ENCODE data around the gene ACADSB. TPM values are rescaled to one million over a fixed set of nuclear protein-coding genes. Genes with fewer than 3 reads are reported as not detected.

ACADSB gene
- polyA plus RNA-seq, 10 donors: 8.2 to 15.7 (median 11.0) TPM

- DNase-seq: no peak
Measured at GRCh38 chr10:123096452-123096851, 87.6 kb downstream of the ACADSB start.

GRCh38 chr10:123097039-123097438 lies 88.2 kb downstream of the ACADSB start:
- no peak for DNase-seq

DNA sequence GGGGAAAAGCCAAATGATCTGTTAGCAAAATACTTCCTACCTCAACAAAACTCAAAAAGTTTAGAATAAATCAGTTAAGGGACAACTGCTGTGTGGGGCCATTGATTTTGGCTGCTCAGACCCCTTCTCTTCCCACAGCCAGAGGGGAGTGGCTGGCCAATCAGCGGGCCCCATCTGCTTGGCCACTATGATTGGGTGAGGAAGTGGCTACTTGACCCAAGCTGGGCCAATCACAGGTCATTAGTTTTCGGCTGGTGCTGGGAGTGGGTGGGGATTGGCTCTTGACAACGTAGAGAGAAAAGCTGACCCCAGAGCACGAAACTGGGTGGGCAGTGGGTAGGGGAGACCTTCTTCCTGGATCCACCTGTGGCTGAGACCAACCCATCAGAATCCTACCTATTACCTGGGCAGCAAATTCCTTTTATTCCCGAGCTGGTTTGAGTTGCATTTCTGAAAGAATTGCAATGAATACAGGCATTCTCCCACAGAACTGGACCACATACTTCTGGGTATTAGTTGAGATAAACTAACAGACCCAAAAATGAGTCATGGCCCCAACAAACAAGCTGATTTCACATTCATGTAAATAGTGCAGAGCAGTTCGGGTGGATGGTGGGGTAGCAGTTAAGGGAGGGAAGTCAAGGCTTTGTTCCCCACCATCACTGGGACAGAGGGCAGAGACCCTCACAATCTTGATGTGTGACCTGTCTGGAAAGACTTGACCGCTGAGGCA lies 91.4 kb downstream of the ACADSB start:
- DNase-seq: no peak

DNA sequence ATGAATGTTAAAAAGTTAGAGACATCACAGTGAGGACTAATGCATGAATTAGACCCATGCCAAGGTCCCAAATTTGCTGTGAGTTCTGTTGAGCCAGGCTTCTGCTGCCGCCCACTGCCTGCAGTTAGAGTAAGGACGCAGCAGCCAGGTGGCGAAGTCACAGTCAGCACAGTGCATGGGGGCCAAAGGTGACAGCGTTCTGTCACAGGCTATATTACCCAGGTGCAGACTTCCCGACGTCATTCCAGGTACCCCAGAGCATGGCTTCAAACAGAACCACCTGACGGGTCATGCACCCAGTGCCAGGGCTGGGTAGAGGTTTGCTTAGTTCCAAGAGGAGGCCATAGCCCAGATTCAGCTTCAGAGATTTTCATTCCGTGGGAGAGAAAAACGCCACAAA lies 93.1 kb downstream of the ACADSB start:
- DNase-seq: no peak

DNA sequence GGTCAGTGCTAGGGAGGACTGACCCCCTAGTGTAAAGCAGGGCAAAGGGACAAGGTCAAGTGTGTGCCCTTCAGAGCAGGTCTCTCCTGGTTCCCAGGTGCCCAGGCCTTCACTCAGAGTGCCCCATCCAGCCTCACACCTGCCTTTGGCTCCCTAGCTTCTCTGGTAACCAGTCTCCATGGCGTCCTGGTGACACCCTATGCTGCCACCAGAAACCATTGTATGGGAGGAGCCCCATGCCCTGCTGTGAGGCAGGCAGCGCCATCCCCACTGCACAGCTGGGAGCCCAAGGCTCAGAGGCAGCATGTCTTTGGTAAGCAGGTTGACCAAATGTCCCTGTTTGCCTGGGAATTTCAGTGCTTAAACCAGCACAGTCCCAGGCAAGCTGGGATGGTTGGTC lies 93.9 kb downstream of the ACADSB start:
- no peak for DNase-seq

DNA sequence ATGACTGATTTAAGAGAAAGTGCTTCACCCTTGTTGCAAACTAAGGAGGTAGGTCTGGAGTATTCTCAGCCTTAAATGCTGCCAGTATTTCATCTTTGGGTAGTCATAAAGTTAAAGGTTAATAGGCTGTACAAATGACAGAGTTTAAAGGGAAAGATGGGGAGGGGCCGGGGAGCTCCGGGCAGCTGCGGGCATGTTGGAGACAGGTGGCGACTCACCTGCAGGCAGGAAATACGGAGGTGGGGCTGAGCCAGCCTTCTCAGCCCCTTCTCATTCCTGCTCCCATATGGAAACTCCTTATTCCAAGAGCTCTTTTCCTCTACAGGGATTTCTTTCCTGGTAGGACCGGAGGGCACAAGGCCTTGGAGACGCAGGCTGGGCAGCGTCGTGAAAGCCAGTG lies 95.1 kb downstream of the ACADSB start:
- DNase-seq: no peak

Other genes with a start within 250 kb of the ACADSB start
- gene CUZD1, start 163.1 kb upstream of the ACADSB start, polyA plus RNA-seq (ENCODE audit: insufficient read length in 10 of 10): 1 to 10 TPM in 8 of 10 donors, under 1 TPM in 2; 0.59 to 1.9 (median 1.3) TPM
- 1 to 10 TPM; 1.4 to 6.6 (median 2.5) TPM for gene FAM24B, start 129.4 kb upstream of the ACADSB start, polyA plus RNA-seq (ENCODE audit: insufficient read length in 10 of 10)
- gene FAM24A, start 98.4 kb upstream of the ACADSB start, polyA plus RNA-seq (ENCODE audit: insufficient read length in 10 of 10): not detected
- 10 to 100 TPM in 8 of 10 donors, 1 to 10 TPM in 2; 9.0 to 16.4 (median 13.3) TPM for gene C10orf88, start 54.8 kb upstream of the ACADSB start, polyA plus RNA-seq (ENCODE audit: insufficient read length in 10 of 10)
- gene PSTK, start 28.6 kb upstream of the ACADSB start, polyA plus RNA-seq (ENCODE audit: insufficient read length in 10 of 10): 1 to 10 TPM; 3.4 to 7.2 (median 4.5) TPM
- gene IKZF5, start 211 bp upstream of the ACADSB start, polyA plus RNA-seq (ENCODE audit: insufficient read length in 10 of 10): 10 to 100 TPM; 11.4 to 20.5 (median 16.0) TPM
- gene HMX3, start 127.0 kb downstream of the ACADSB start, polyA plus RNA-seq (ENCODE audit: insufficient read length in 10 of 10): not detected
- gene HMX2, start 139.1 kb downstream of the ACADSB start, polyA plus RNA-seq (ENCODE audit: insufficient read length in 10 of 10): not detected
- 10 to 100 TPM; 47.3 to 78.5 (median 61.4) TPM for gene BUB3, start 145.4 kb downstream of the ACADSB start, polyA plus RNA-seq (ENCODE audit: insufficient read length in 10 of 10)

All from muscle of back (tissue), 11 donors.